C4-2B (cell line): ENCODE measurements around the gene DNAH7.

Source experiments
- CTCF ChIP-seq: fragments of 450-650 bp; conservative IDR thresholded peaks from 2 replicates; pipeline ENCODE4 v1.5.1; 2017; ENCODE audit warnings: mild to moderate bottlenecking
- ZFX ChIP-seq: fragments of 450-650 bp; IDR thresholded peaks from 2 replicates; pipeline ENCODE4 v1.6.1; 2017

GRCh38 chr2:196101325-196101991 lies 32.8 kb upstream of the DNAH7 start:
- TF ChIP-seq CTCF (no peak), ZFX (no peak)
